HTR-8/SVneo (cell line): ENCODE results near the gene AGPAT1.
A peak's percentile ranks its signal among the peaks of the same experiment; 100 is the strongest.
"Not testable (repeated sequence)": the region's sequence is repeated elsewhere in the genome, so short reads cannot be mapped to it uniquely, and the experiment has no call there.

ENCODE experiments used
- DNase-seq: peaks from one replicate; pipeline ENCODE4 v3.0.0; 2011; ENCODE audit warnings: low spot score, mixed read lengths; ENCODE audit not compliant: insufficient read length
- FAIRE-seq: peaks from 2 replicates; lab custom pipeline; 2011; peaks lifted over from hg19 to GRCh38; lab: Jason Lieb, UNC

Gene AGPAT1

GRCh38 chr6:32187725-32188380 is 12.0 kb upstream of the AGPAT1 start:
- not testable (repeated sequence) for FAIRE-seq, DNase-seq

- DNase-seq (no peak), FAIRE-seq (no peak)
Measured at GRCh38 chr6:32187009-32187709, 11.3 kb upstream of the AGPAT1 start.

GRCh38 chr6:32186151-32186840 is 10.4 kb upstream of the AGPAT1 start:
- DNase-seq, FAIRE-seq: not testable (repeated sequence)

GRCh38 chr6:32185681-32186131 is 9.8 kb upstream of the AGPAT1 start:
- DNase-seq: not testable (repeated sequence)
- FAIRE-seq: peak; percentile 63

GRCh38 chr6:32184084-32184640 is 8.3 kb upstream of the AGPAT1 start, which contains the start of gene AGER:
Gene AGER, minus strand, starts transcription at chr6:32184253. Its CDS starts 31 bp downstream, at chr6:32184222.
- FAIRE-seq (no peak), DNase-seq (no peak)

- FAIRE-seq (no peak), DNase-seq (no peak)
Measured at GRCh38 chr6:32183483-32184083, 7.7 kb upstream of the AGPAT1 start.

- FAIRE-seq (no peak), DNase-seq (no peak)
Measured at GRCh38 chr6:32183030-32183429, 7.1 kb upstream of the AGPAT1 start.

GRCh38 chr6:32182555-32182981 is 6.7 kb upstream of the AGPAT1 start:
- DNase-seq: no peak
- no peak for FAIRE-seq

GRCh38 chr6:32181915-32182529 is 6.1 kb upstream of the AGPAT1 start:
- no peak for DNase-seq
- FAIRE-seq: no peak

- DNase-seq: no peak
Measured at GRCh38 chr6:32181148-32181702, 5.3 kb upstream of the AGPAT1 start.

GRCh38 chr6:32179766-32180405 is 4.0 kb upstream of the AGPAT1 start:
- no peak for FAIRE-seq

More at GRCh38 chr6:32181148-32181702, 5.3 kb upstream of the AGPAT1 start:
- no peak for FAIRE-seq

GRCh38 chr6:32178547-32179440 is 2.9 kb upstream of the AGPAT1 start:
- no peak for DNase-seq

More at GRCh38 chr6:32179766-32180405, 4.0 kb upstream of the AGPAT1 start:
- DNase-seq: no peak

GRCh38 chr6:32177788-32178546 is 2.1 kb upstream of the AGPAT1 start, which contains the start of gene RNF5:
Gene RNF5, plus strand, starts transcription at chr6:32178405. Its CDS starts 107 bp downstream, at chr6:32178512.
- peak; percentile 92 for FAIRE-seq
- DNase-seq: peak; percentile 97

More at GRCh38 chr6:32178547-32179440, 2.9 kb upstream of the AGPAT1 start:
- FAIRE-seq: no peak

- FAIRE-seq (no peak), DNase-seq (no peak)
Measured at GRCh38 chr6:32177183-32177787, 1.4 kb upstream of the AGPAT1 start.

- DNase-seq (no peak), FAIRE-seq (no peak)
Measured at GRCh38 chr6:32176476-32177182, 745 bp upstream of the AGPAT1 start.

- no peak for FAIRE-seq
Measured at GRCh38 chr6:32175322-32175710, 568 bp downstream of the AGPAT1 start.

More at GRCh38 chr6:32175322-32175710, 568 bp downstream of the AGPAT1 start:
- DNase-seq: no peak
